GM19025 (cell line): ENCODE measurements around the gene TNC.
"Not testable (repeated sequence)": the region's sequence is repeated elsewhere in the genome, so short reads cannot be mapped to it uniquely, and the experiment has no call there.

Source experiments
- ATAC-seq: cut with Tn5 transposase; IDR thresholded peaks from one replicate; pipeline ENCODE4 v1.9.1; 2021; ENCODE audit warnings: mild to moderate bottlenecking, low read depth, moderate library complexity; ENCODE audit not compliant: unreplicated experiment

The TNC gene

GRCh38 chr9:115135821-115136778, 18.1 kb upstream of the TNC start:
- ATAC-seq, result no peak

DNA sequence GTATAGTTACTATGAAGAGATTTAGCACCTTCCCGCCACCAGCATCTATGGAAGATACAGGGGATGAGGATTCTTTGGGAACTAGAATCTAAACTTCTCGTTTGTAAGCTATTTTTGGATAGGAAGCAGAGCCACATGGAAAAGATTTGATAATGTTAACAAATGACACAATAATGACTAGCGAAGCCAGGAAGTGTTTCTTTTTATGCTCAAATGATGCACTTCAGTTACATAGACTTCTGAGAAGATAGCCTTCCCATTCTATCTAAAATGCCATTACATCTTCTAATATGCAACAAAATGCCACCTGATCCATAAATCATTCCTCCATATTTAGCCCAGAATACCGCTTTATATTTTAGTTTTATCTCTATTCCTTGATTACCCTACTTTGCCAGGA, 17.0 kb upstream of the TNC start:
- ATAC-seq, result no peak

DNA sequence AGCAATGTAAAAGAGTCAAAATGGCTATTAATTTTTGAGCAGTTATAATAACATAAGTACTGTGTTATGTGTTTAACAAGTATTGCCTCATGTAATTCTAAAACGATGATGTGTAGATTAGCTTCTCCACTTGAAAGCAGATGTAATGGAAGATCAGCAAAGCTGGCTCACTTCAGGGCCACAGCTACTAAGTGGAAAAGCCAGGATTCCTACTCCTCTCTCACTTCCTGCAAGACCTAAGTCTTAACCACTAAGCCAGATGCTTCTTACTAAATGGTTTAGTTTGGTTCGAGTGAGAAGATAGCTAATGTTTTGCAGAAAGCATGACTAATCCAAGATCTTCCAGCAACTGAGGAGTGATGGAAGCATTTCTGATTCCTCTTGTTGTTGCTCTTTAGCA, 15.7 kb upstream of the TNC start:
- ATAC-seq, result no peak

GRCh38 chr9:115132648-115133047, 14.7 kb upstream of the TNC start:
- no peak for ATAC-seq

- ATAC-seq, result no peak
These were observed 12.2 kb upstream of the TNC start for GRCh38 chr9:115130176-115130575.

GRCh38 chr9:115128726-115129125, 10.8 kb upstream of the TNC start:
- not testable (repeated sequence) for ATAC-seq

DNA sequence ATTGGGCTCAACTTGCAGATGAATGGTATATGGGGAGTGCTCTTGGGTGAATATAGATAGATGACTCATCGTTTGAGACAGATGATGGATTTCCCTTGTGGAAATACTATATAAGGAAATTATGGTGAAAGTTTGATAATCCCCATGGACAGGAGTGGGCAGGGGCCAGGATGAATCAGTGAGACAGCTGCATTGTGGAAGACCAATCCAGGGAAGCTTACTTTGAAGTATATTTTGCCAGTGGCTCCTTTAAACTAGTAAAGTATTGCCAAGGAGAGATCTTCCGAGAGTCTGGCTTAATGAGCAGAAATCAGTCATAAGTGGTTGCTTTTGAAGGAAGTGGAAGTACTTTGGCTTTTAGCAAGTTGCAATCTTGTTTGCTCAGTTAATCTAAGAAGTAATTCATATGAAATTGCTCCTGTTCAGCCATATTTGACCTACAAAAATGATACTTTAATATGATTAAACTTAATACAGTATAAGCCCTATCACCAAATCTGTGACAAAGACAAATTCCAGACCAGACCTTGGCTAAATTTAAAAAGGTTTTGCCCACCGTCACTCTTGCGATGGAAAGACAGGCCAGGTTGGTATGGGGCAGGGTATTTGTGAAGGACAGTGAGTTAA, 9.3 kb upstream of the TNC start:
- ATAC-seq, result no peak

- ATAC-seq, result no peak
These were observed 8.4 kb upstream of the TNC start for GRCh38 chr9:115126404-115126803.

GRCh38 chr9:115122937-115123336, 5.0 kb upstream of the TNC start:
- ATAC-seq, result no peak

- ATAC-seq, result no peak
These were observed 3.2 kb upstream of the TNC start for GRCh38 chr9:115121181-115121580.

GRCh38 chr9:115118879-115119218, 892 bp upstream of the TNC start:
- ATAC-seq, result no peak

- ATAC-seq, result no peak
These were observed 1.3 kb downstream of the TNC start for GRCh38 chr9:115116421-115117284.

DNA sequence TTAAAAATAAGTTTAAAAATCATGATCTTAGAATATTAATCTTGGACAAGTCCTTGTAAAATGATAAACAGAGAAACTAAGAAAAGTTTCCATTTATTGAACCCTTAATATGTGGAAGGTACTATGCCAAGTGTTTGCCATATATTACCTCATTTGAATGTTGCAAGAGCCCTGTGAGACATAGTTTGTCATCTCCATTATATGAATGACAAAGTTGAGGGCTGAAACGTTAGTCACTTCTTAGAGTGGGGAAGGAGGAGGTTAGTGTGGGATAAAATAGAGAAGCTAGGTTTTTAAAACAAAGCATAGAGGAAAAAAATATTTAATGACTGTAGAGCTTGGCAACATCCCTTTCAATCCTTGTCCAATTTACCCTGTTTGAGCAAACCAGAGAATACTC, 2.0 kb downstream of the TNC start:
- ATAC-seq, result no peak

DNA sequence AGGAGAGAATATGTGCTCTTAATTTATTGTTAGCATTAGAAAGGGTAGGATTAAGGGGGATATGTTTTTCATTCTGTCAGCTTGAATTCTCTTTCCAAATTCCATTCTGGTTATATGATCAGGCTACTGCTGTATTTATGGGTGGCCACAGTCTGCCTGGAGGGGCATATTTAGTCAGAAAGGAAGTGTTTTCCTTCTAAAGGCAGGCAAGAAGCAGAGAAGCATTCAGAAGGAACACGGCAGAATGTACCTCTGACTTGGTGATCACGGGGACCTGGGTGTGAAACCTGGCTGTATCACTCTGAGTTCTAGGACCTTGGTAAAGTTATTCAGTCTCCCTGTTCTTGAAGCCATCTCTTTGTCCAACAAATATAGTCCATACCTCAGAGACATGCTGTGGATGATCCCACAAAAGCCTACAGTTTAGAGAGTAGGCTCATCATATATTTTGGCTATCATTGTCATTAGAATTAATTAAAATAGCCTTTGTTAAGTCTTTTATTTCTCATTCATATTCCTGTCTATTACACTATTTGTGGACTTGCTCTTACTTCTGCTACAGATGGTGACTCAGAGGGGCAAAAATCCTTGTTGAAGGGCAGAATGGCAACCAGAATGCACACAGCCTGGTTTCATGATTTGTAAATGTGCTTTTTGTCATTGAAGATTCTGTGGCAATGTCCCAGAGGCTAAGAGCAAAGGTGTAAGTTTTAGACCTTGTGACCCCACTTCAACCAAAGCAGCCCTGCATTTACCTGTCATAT, 2.7 kb downstream of the TNC start:
- no peak for ATAC-seq

DNA sequence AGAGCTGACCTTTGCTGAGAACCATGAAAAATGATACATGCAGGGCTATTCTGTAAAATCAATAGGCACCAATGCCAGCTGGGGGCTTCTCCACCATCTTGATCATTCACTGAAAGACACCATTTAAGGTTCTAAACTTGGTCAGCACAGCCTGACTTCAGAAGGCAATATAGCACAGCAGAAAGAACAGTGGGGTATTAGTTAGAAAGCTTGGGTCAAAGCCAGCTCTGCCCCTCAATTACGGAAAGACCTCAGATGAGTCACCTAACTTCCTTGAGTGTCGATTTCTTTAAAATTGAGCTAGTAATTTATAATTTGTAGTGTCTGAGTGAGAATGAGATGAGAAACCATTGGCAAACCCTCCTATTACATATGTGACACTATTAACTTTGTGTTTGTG, 3.4 kb downstream of the TNC start:
- ATAC-seq, result no peak

DNA sequence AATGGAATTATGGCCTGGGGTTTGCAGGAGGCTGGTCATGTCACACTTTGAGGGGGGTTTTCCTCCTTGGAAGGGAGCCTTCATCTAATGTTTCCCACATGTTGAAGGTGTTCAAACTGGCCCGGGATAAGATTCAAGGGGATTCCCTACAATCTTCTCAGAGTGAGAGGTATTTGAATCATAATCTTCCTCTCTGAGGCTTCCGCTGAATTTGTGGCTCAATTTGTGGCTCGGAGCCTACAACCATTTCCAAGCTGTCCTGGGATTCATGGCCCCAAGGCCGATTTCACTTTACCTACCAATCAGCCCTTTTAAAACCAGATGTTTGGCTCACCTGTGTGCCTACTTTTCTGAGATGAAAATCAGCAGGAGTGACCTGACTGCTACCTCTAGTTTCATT, 3.9 kb downstream of the TNC start:
- no peak for ATAC-seq

- ATAC-seq, result no peak
These were observed 6.1 kb downstream of the TNC start for GRCh38 chr9:115111874-115112273.

GRCh38 chr9:115109486-115109885, 8.5 kb downstream of the TNC start:
- no peak for ATAC-seq

- no peak for ATAC-seq
These were observed 10.3 kb downstream of the TNC start for GRCh38 chr9:115107701-115108100.

DNA sequence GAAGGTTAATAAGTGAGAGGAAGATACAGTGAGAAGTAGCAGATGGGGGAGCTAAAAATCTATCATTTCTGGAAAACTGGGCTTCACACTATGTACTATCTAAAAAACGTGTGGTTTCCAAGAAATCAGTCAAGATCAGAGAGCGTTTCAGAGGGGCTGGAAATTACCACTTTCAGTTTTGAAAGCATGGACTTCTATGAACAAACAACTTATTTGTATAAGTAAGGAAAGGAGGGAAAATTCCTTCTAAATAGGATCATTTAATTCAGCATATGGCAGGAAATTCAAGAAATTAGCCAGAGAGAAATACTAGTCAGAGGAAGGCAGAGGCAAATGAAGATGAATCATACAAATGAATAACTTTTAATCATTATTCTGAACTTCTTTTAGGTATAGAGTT, 11.3 kb downstream of the TNC start:
- no peak for ATAC-seq
